AG10803 (cell line): Measurements from ENCODE around the gene IL27RA.

ENCODE experiments used
- DNase-seq: peaks from one replicate; pipeline ENCODE4 v3.0.0; 2010; ENCODE audit warnings: low read depth
- H3K4me3 ChIP-seq: 2 replicates; pipeline ENCODE4 v1.5.1; 2011; ENCODE audit warnings: mild to moderate bottlenecking, low read length, control low read depth
- CTCF ChIP-seq: conservative IDR thresholded peaks from 2 replicates; pipeline ENCODE4 v1.5.1; 2011; ENCODE audit warnings: mild to moderate bottlenecking, low read length, control low read depth, inconsistent platforms

The IL27RA gene

GRCh38 chr19:13999085-13999484 lies 32.5 kb upstream of the IL27RA start:
- no peak for DNase-seq
- no peak overlapping the region for H3K4me3 ChIP-seq
- no peak for TF ChIP-seq CTCF

GRCh38 chr19:14000691-14001375 lies 30.7 kb upstream of the IL27RA start:
- H3K4me3 ChIP-seq = no peak overlapping the region
- TF ChIP-seq CTCF = no peak
- no peak for DNase-seq

GRCh38 chr19:14002571-14003250 lies 28.9 kb upstream of the IL27RA start:
- H3K4me3 ChIP-seq = no peak overlapping the region
- no peak for DNase-seq
- TF ChIP-seq CTCF = no peak

GRCh38 chr19:14003251-14004055 lies 28.1 kb upstream of the IL27RA start:
- H3K4me3 ChIP-seq = no peak overlapping the region
- DNase-seq = peak; percentile 13
- TF ChIP-seq CTCF = no peak

GRCh38 chr19:14004619-14005348 lies 26.8 kb upstream of the IL27RA start:
- DNase-seq = peak; percentile 42
- TF ChIP-seq CTCF = no peak

GRCh38 chr19:14005349-14006084 lies 26.0 kb upstream of the IL27RA start:
- no peak for TF ChIP-seq CTCF
- H3K4me3 ChIP-seq = peak overlapping the region; percentile 66
- DNase-seq = peak; percentile 83

More at GRCh38 chr19:14004619-14005348, 26.8 kb upstream of the IL27RA start:
- peak overlapping the region; percentile 28 for H3K4me3 ChIP-seq
